HG03575 (cell line): ENCODE results near the gene SCCPDH.
A peak's percentile ranks its signal among the peaks of the same experiment; 100 is the strongest.

ENCODE experiments used
- ATAC-seq: cut with Tn5 transposase; IDR thresholded peaks from one replicate; pipeline ENCODE4 v1.9.1; 2021; ENCODE audit not compliant: unreplicated experiment, insufficient number of reproducible peaks, low FRiP score; ENCODE audit errors: extremely low read depth

The SCCPDH gene

GRCh38 chr1:246778663-246779062 lies 54.5 kb downstream of the SCCPDH start:
- no peak for ATAC-seq

GRCh38 chr1:246779561-246780175 lies 55.5 kb downstream of the SCCPDH start:
- ATAC-seq: no peak

GRCh38 chr1:246780264-246780663 lies 56.1 kb downstream of the SCCPDH start:
- ATAC-seq: no peak

- ATAC-seq: no peak
Observed at GRCh38 chr1:246781212-246781611, 57.0 kb downstream of the SCCPDH start.

- peak; percentile 50 for ATAC-seq
Observed at GRCh38 chr1:246782120-246782900, 58.1 kb downstream of the SCCPDH start.

- ATAC-seq: peak; percentile 32
Observed at GRCh38 chr1:246784621-246785493, 60.6 kb downstream of the SCCPDH start.

GRCh38 chr1:246785494-246786111 lies 61.4 kb downstream of the SCCPDH start:
- no peak for ATAC-seq

GRCh38 chr1:246786606-246787238 lies 62.5 kb downstream of the SCCPDH start:
- ATAC-seq: no peak

- ATAC-seq: no peak
Observed at GRCh38 chr1:246787781-246788513, 63.7 kb downstream of the SCCPDH start.

GRCh38 chr1:246788895-246789338 lies 64.7 kb downstream of the SCCPDH start:
- no peak for ATAC-seq

- ATAC-seq: no peak
Observed at GRCh38 chr1:246789454-246790339, 65.5 kb downstream of the SCCPDH start.

- ATAC-seq: no peak
Observed at GRCh38 chr1:246790364-246790763, 66.2 kb downstream of the SCCPDH start.

GRCh38 chr1:246790833-246791232 lies 66.6 kb downstream of the SCCPDH start:
- no peak for ATAC-seq

GRCh38 chr1:246791303-246791918 lies 67.2 kb downstream of the SCCPDH start:
- no peak for ATAC-seq

- no peak for ATAC-seq
Observed at GRCh38 chr1:246792603-246793002, 68.4 kb downstream of the SCCPDH start.

- ATAC-seq: no peak
Observed at GRCh38 chr1:246793356-246793896, 69.2 kb downstream of the SCCPDH start.
